ENCODE results near the gene UBE2L3. TPM values are rescaled to one million over a fixed set of nuclear protein-coding genes. Genes with fewer than 3 reads are reported as not detected.
"Not testable (repeated sequence)": the region's sequence is repeated elsewhere in the genome, so short reads cannot be mapped to it uniquely, and the experiment has no call there.

UBE2L3 gene
- polyA plus RNA-seq (2014; cell fraction: cytosol; rRNA removed), result 59.0 and 65.7 TPM in 2 replicates
- polyA plus RNA-seq (2014; cell fraction: nucleus; rRNA removed), result 22.9 and 24.5 TPM in 2 replicates

GRCh38 chr22:21567456-21568346 lies at the start of gene UBE2L3:
UBE2L3 (plus strand) TSS chr22:21567714; CDS start chr22:21567745, 31 bp downstream.
- peak; percentile 77 for DNase-seq (ENCODE audit: low spot score)

- not testable (repeated sequence) for DNase-seq (ENCODE audit: low spot score)
These were observed 40.6 kb upstream of the UBE2L3 start for GRCh38 chr22:21526705-21527500.

- DNase-seq (ENCODE audit: low spot score), result not testable (repeated sequence)
These were observed 36.0 kb upstream of the UBE2L3 start for GRCh38 chr22:21531525-21531924.

- not testable (repeated sequence) for DNase-seq (ENCODE audit: low spot score)
These were observed 34.5 kb upstream of the UBE2L3 start for GRCh38 chr22:21532863-21533648.

GRCh38 chr22:21539862-21540261 lies 27.7 kb upstream of the UBE2L3 start:
- not testable (repeated sequence) for DNase-seq (ENCODE audit: low spot score)

GRCh38 chr22:21544432-21545322 lies 22.8 kb upstream of the UBE2L3 start:
- not testable (repeated sequence) for DNase-seq (ENCODE audit: low spot score)

GRCh38 chr22:21549558-21549957 lies 18.0 kb upstream of the UBE2L3 start:
- not testable (repeated sequence) for DNase-seq (ENCODE audit: low spot score)

- DNase-seq (ENCODE audit: low spot score), result not testable (repeated sequence)
These were observed 17.4 kb upstream of the UBE2L3 start for GRCh38 chr22:21550008-21550677.

- DNase-seq (ENCODE audit: low spot score), result not testable (repeated sequence)
These were observed 16.9 kb upstream of the UBE2L3 start for GRCh38 chr22:21550678-21551047.

- DNase-seq (ENCODE audit: low spot score), result not testable (repeated sequence)
These were observed 16.2 kb upstream of the UBE2L3 start, which contains the start of gene RIMBP3C for GRCh38 chr22:21551361-21551760. RIMBP3C (minus strand) TSS chr22:21551461; CDS start chr22:21550976, 485 bp downstream.

GRCh38 chr22:21559345-21560125 lies 8.0 kb upstream of the UBE2L3 start:
- not testable (repeated sequence) for DNase-seq (ENCODE audit: low spot score)

- not testable (repeated sequence) for DNase-seq (ENCODE audit: low spot score)
These were observed 6.9 kb upstream of the UBE2L3 start for GRCh38 chr22:21560657-21561056.

GRCh38 chr22:21563912-21564311 lies 3.6 kb upstream of the UBE2L3 start:
- DNase-seq (ENCODE audit: low spot score), result no peak

- no peak for DNase-seq (ENCODE audit: low spot score)
These were observed 3.1 kb upstream of the UBE2L3 start for GRCh38 chr22:21564411-21564810.

- no peak for DNase-seq (ENCODE audit: low spot score)
These were observed 997 bp downstream of the UBE2L3 start for GRCh38 chr22:21568347-21569075.

GRCh38 chr22:21569076-21569427 lies 1.5 kb downstream of the UBE2L3 start:
- not testable (repeated sequence) for DNase-seq (ENCODE audit: low spot score)

- no peak for DNase-seq (ENCODE audit: low spot score)
These were observed 2.1 kb downstream of the UBE2L3 start for GRCh38 chr22:21569459-21570170.

Data from SK-N-DZ (cell line).